ENCODE measurements around the gene PWWP2B.

DNA sequence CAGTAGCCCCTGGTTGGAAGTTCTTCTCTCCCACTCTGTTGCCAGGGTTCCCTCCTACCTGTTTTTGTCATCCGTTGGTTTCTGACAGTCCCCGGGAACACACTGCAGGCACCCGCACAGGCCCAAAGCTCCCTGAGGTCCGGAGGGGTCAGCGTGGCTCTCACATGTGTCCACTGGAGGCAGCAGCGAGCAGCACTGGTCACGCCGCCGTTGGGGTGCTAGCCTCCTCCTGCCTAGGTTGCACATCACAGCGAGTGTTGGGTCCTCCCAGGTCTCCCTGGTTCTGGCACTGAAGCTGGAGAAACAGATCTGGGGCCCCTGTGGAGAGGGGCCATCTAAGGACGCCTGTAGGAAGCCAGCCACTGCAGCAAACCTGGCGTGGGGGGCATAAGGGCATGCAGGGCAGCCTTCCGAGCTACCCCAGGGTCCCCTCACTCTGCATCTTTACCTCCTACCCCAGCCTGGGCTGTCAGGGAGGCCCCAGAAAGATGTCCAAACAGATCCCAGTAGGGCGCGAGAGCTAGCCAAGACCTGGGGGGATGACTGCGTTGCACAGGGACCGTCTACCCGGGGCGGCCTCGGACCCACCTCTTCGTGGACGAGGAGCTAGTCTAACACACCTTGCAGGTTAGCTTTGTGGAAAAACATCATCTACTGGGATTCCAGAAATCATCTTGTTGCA lies 36.1 kb upstream of the PWWP2B start:
- TF ChIP-seq POLR2AphosphoS5 (IDR thresholded peaks at IDR 0.05) (no peak), EP300 (IDR thresholded peaks at IDR 0.05) (no peak)

All from esophagus muscularis mucosa (tissue), 3 donors.